ENCODE results near the gene RETSAT. TPM values are rescaled to one million over a fixed set of nuclear protein-coding genes. Genes with fewer than 3 reads are reported as not detected.
"Not testable (repeated sequence)": the region's sequence is repeated elsewhere in the genome, so short reads cannot be mapped to it uniquely, and the experiment has no call there.

The RETSAT gene
- total RNA-seq, 1 donor from 2014 or later, result 39.8 TPM

GRCh38 chr2:85323351-85323987, 30.9 kb downstream of the RETSAT start:
- intact Hi-C loops (cut with DNase I), result no loop called here
- ATAC-seq (ENCODE audit: poor library complexity), result no peak
- DNase-seq, result no peak

DNA sequence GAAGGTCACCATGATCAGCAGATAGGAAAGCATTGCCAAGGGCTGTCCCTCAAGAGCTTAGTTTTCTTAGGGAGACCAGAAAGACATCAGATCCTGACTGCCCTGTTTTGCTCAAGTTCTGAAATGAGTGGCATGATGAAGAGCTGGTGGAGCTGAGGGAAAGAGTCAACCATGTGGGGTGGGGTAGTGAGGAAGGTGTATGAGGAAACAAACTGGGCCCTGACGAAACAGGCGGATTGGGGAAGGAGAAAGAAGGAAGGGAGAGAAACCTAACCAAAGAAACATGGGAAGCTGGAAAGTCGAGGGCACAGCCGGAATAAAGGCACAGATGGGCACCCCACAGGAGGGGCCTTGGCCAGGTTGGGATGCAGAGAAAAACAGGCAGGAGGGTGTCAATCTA, 34.5 kb downstream of the RETSAT start:
- no peak for ATAC-seq (ENCODE audit: poor library complexity)
- no peak for DNase-seq
- intact Hi-C loops (cut with DNase I), result no loop called here

DNA sequence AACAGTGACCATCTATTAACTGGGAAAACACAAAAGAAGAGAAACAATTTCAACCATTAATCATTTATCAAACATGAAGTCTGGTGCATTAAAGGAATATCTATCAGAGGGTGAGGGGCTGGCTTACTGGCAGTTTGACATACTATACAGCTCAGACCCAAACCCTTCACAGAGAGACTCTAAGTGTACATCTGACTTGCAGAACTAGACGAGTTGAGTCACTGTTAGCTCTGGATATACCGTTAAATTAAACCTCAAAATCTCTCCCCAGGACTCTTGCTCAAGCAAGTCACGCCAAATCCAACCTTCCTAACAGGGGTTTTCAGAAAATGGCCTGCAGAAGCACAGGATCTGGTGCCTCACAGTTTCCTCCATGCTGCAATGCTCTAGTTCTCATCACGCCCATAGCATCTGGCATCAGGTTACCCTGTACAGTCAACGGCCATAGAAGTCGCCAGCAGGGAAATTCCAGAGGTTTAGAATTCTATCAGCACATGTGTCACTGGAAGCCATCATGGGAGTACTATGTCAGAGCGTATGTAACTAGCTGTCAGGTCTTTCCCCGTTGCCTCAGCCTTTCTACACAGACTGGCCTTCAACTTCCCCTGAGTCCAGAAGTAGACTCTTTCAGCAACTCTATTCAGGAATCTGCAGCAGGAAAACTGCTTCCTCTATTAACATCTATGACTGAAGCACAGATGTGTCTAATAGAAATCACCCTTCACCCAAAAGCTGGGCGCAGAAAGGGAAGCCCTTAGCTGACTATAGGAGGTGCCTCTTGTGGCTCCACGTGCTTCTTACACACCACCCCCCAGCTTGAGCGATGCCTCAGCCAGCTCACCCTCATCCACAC, 35.9 kb downstream of the RETSAT start:
- no peak for ATAC-seq (ENCODE audit: poor library complexity)
- intact Hi-C loops (cut with DNase I), result no loop called here
- no peak for DNase-seq

DNA sequence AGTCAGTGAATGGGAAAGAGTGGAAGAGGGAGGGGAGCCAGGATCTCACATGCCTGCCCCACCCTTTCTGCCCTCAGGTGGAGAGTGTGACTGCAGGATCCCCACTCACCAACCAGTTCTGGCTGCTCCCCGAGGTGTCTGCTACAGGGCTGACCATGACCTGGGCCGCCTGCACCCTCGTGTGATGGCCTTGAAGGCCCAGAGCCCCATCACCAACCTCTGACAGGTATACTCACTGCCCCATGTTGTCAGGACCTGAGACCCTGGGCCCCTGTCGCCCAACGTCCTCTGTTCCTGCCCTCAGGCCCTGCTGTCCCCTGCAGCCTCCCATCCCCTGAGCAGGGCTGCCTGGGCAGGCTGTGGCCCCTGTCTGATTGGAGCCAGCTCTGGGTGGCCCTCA, 38.4 kb downstream of the RETSAT start:
- intact Hi-C loops (cut with DNase I); ATAC-seq (ENCODE audit: poor library complexity); DNase-seq: not testable (repeated sequence)

- DNase-seq, result no peak
- peak; percentile 30 for ATAC-seq (ENCODE audit: poor library complexity)
- intact Hi-C loops (cut with DNase I), result no loop called here
Observed at GRCh38 chr2:85314884-85315242, 39.5 kb downstream of the RETSAT start.

- intact Hi-C loops (cut with DNase I), result no loop called here
- ATAC-seq (ENCODE audit: poor library complexity) (no peak), DNase-seq (no peak)
Observed at GRCh38 chr2:85312404-85312803, 41.9 kb downstream of the RETSAT start.

- ATAC-seq (ENCODE audit: poor library complexity) (no peak), DNase-seq (no peak)
- intact Hi-C loops (cut with DNase I), result no loop called here
Observed at GRCh38 chr2:85310330-85310729, 44.0 kb downstream of the RETSAT start.

DNA sequence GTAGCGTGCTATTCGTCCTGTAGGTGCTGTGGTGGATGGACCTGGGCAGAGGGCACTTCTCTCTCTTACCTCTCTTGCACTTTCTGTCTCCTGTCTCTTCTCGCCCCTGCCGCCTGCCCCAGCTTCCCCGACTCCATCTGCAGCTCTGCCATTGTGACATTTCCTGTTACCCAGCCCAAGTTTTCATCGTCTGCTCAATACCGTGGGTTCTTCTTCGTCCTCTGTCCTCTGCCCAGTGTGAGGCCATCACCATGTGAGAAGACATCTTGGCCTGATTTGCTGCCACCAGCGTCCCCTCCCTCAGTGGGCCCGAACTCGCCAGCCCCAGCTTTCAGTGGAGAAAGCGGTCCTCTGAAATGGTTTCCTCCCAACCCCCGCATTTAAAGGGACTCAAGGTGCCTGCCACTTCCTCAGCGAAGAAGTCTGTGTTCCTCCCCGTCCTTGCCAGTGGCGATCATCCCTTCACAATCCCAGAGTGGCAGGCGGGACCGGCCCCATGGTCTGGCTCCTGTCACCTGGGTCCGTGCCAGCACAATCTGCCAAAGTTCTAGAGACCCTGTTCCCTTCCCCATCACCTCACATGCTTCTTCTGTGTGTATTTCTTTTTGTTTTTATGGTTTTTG, 44.5 kb downstream of the RETSAT start:
- DNase-seq (no peak), ATAC-seq (ENCODE audit: poor library complexity) (no peak)
- intact Hi-C loops (cut with DNase I), result loop anchor here (10.0 kb wide), 1 partner anchor 385 kb away; no protein-coding TSS in a partner anchor

GRCh38 chr2:85308896-85309555, 45.3 kb downstream of the RETSAT start:
- DNase-seq (peak; percentile 76), ATAC-seq (ENCODE audit: poor library complexity) (peak; percentile 19)
- intact Hi-C loops (cut with DNase I), result loop anchor here (10.0 kb wide), 1 partner anchor 384 kb away; no protein-coding TSS in a partner anchor

GRCh38 chr2:85308201-85308600, 46.1 kb downstream of the RETSAT start:
- ATAC-seq (ENCODE audit: poor library complexity) (no peak), DNase-seq (no peak)
- intact Hi-C loops (cut with DNase I), result loop anchor here (10.0 kb wide), 1 partner anchor 383 kb away; no protein-coding TSS in a partner anchor

GRCh38 chr2:85307527-85307897, 46.8 kb downstream of the RETSAT start:
- intact Hi-C loops (cut with DNase I), result loop anchor here (10.0 kb wide), 1 partner anchor 383 kb away; no protein-coding TSS in a partner anchor
- DNase-seq (no peak), ATAC-seq (ENCODE audit: poor library complexity) (no peak)

DNA sequence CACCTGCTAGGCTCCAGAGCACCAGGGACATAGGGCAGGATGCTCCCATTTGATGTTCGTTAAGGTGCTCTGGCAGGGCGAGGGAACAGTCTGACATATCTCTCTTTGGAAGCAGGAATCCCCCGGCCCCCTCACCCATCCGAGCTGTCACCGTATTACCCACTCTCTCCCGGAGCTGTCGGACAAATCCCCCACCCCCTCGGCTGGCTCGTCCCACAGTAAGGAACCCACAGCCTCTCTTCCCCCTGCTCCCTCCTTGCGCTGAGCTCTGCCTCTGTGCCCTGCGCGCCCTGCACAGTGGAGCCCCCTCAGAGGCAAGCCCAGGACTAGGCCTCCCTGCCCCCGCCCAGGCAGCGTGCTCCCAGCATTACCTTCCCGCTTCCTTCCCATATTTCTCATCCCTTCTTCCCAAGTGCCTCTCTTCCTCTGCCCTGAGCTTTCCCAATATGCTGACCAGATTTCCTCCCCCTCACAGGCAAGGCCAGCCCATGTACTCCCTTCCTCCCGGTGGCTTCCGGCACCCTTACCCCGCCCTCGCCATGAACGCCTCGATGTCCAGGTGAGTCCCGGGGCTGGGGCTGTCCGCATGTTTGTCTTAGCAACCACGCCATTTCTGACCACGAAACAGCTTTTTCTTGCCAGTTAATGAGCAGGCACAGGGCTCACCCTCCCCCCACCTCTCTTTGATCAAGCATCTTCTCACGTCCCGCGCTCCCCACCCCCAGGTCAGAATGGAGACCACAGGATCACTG, 50.4 kb downstream of the RETSAT start:
- peak; percentile 38 for DNase-seq

DNA sequence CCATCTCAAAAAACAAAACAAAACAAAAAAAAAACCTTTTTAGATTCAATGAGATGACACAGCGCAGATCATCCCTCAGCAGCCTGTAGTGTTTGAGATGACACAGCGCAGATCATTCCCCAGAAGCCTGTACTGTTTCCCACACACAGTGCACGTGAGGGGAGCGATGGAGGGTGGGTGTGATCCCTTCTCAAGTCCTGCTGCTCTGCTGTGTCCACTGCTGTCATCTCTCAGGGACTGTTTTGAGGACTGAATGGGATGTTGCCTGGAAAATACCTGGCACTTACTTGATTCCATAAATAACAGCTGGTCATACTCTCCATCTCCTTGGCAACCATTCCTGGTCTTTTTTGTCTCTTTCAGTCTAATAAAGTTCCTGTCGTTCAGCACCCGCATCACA, 52.2 kb downstream of the RETSAT start:
- intact Hi-C loops (cut with DNase I), result loop anchor here (10.0 kb wide), 1 partner anchor 377 kb away; no protein-coding TSS in a partner anchor
- no peak for DNase-seq
- ATAC-seq (ENCODE audit: poor library complexity), result peak; percentile 36

More for the DNA sequence above, 50.4 kb downstream of the RETSAT start:
- intact Hi-C loops (cut with DNase I), result loop anchor here (10.0 kb wide), 1 partner anchor 379 kb away; no protein-coding TSS in a partner anchor
- ATAC-seq (ENCODE audit: poor library complexity), result no peak

Other genes starting within 250 kb of the RETSAT start
- gene TCF7L1, start 221.1 kb downstream of the RETSAT start, total RNA-seq, result 9.3 TPM
- gene TGOLN2, start 26.5 kb downstream of the RETSAT start, total RNA-seq, result 59.9 TPM
- 9.0 TPM for gene ELMOD3, start 241 bp upstream of the RETSAT start, total RNA-seq
- gene CAPG, start 55.8 kb upstream of the RETSAT start, total RNA-seq, result 3.4 TPM
- 0.24 TPM for gene SH2D6, start 64.2 kb upstream of the RETSAT start, total RNA-seq
- 116 TPM for gene MAT2A, start 184.6 kb upstream of the RETSAT start, total RNA-seq
- 25.1 TPM for gene GGCX, start 207.0 kb upstream of the RETSAT start, total RNA-seq
- gene VAMP8, start 223.1 kb upstream of the RETSAT start, total RNA-seq, result 16.9 TPM
- 56.3 TPM for gene VAMP5, start 229.9 kb upstream of the RETSAT start, total RNA-seq
- 74.5 TPM for gene RNF181, start 241.2 kb upstream of the RETSAT start, total RNA-seq
- gene TMEM150A, start 248.2 kb upstream of the RETSAT start, total RNA-seq, result 9.5 TPM